A673 (cell line): ENCODE results near the gene ALKBH2. TPM values are rescaled to one million over a fixed set of nuclear protein-coding genes. Genes with fewer than 3 reads are reported as not detected.

Source experiments
- BruUV-seq: library from RNA; stranded (reverse); fragments of 400-500 nt; replicated peaks from 2 replicates; lab custom pipeline; 2021; lab: Mats Ljungman, UMichigan
- CTCF ChIA-PET: fragments of 300-600 bp; sonication (Branson Sonifier 250); formaldehyde crosslinking; loops from one replicate; lab custom pipeline; 2022; ENCODE audit warnings: antibody characterized with exemption; lab: Charles Lee
- POLR2A ChIA-PET: fragments of 300-600 bp; sonication (Branson Sonifier 250); formaldehyde crosslinking; loops from one replicate; lab custom pipeline; 2022; ENCODE audit warnings: antibody characterized with exemption; ENCODE audit not compliant: low non-redundant PET; lab: Charles Lee
- DNase-seq: peaks from one replicate; pipeline ENCODE4 v3.0.0-alpha.2; 2015; ENCODE audit warnings: low spot score
- H3K27ac ChIP-seq: fragments of 200-600 bp; sonication (generic); 2 replicates; pipeline ENCODE4 v1.5.1; 2016; ENCODE audit warnings: mixed run types, low read depth, mild to moderate bottlenecking, mixed read lengths, antibody characterized with exemption, low read length; ENCODE audit not compliant: poor library complexity, severe bottlenecking
- H3K27me3 ChIP-seq: fragments of 200-600 bp; sonication (generic); replicated peaks from 2 replicates; pipeline ENCODE4 v1.6.1; 2017; ENCODE audit warnings: mixed run types, low read depth, mild to moderate bottlenecking, mixed read lengths, antibody characterized with exemption, low read length; ENCODE audit not compliant: insufficient read depth, poor library complexity
- H3K36me3 ChIP-seq: fragments of 200-600 bp; sonication (generic); 2 replicates; pipeline ENCODE4 v1.6.1; 2016; ENCODE audit warnings: mixed run types, mild to moderate bottlenecking, mixed read lengths, antibody characterized with exemption, low read length; ENCODE audit not compliant: insufficient read depth, poor library complexity, severe bottlenecking
- H3K4me1 ChIP-seq: fragments of 200-600 bp; sonication (generic); 2 replicates; pipeline ENCODE4 v1.6.1; 2017; ENCODE audit warnings: mixed run types, mild to moderate bottlenecking, mixed read lengths, antibody characterized with exemption, low read length; ENCODE audit not compliant: insufficient read depth, poor library complexity, severe bottlenecking
- H3K4me3 ChIP-seq: fragments of 200-600 bp; sonication (generic); 2 replicates; pipeline ENCODE4 v1.5.1; 2016; ENCODE audit warnings: low read depth, mixed run types, mild to moderate bottlenecking, mixed read lengths, low read length; ENCODE audit not compliant: poor library complexity, severe bottlenecking
- H3K9me3 ChIP-seq: fragments of 200-600 bp; sonication (generic); 2 replicates; pipeline ENCODE4 v1.6.1; 2016; ENCODE audit warnings: mixed run types, low read depth, mild to moderate bottlenecking, mixed read lengths, antibody characterized with exemption, low read length; ENCODE audit not compliant: poor library complexity, severe bottlenecking
- CTCF ChIP-seq: fragments of 300-800, 200-600 bp; sonication (generic); conservative IDR thresholded peaks from 2 replicates; pipeline ENCODE4 v1.5.1; 2017; ENCODE audit warnings: low read depth, mild to moderate bottlenecking, antibody characterized with exemption, low read length, moderate library complexity, mixed read lengths
- EZH2 ChIP-seq: fragments of 200-600 bp; sonication (generic); IDR thresholded peaks from 2 replicates; pipeline ENCODE4 v1.6.1; 2017; ENCODE audit warnings: borderline replicate concordance, low read depth, mild to moderate bottlenecking, mixed read lengths, antibody characterized with exemption, low read length; ENCODE audit not compliant: poor library complexity, severe bottlenecking
- intact Hi-C: fragments of 100-400 bp; cut with micrococcal nuclease; formaldehyde crosslinking; loops from one replicate; pipeline ENCODE4 v1.10.0; 2022; ENCODE audit not compliant: unreplicated experiment
- total RNA-seq: library from RNA; stranded (reverse); gene quantifications from 2 replicates; pipeline ENCODE4 v1.2.3, GENCODE V29; 2021

The ALKBH2 gene
- total RNA-seq, 1 experiment from 2014 or later: 40.6 TPM

DNA sequence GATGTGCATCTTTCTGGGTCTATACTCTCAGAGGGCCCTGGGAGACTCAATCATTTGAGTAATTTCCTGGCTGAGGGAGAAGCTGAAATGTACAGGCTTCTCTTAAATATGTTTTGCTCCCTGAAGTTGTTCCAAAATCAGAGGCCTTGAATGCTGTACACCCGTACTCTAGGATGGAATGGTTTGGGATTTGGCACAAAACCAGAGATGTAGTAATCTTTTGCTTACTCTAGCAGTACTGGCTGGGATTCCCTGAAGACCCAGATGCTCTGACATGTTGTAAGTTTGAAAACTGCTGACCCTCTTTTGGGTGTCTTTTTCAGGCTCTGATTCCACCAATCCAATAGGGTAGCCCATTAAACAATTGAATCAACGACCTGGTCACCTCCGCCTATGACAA is 33.5 kb upstream of the ALKBH2 start:
- H3K27ac ChIP-seq: no peak overlapping the region
- no peak for DNase-seq
- intact Hi-C loops: no loop called here
- no peaks in the 10 kb centered on the region for H3K9me3 ChIP-seq
- no peak overlapping the region for H3K4me3 ChIP-seq
- BruUV-seq: no TSS peak
- H3K27me3 ChIP-seq: no peaks in the 10 kb centered on the region
- TF ChIP-seq CTCF (no peak), EZH2 (no peak)
- no peaks in the 10 kb centered on the region for H3K36me3 ChIP-seq
- ChIA-PET CTCF (no interaction called here), POLR2A (no interaction called here)
- H3K4me1 ChIP-seq: no peaks in the 10 kb centered on the region

- Histone ChIP-seq H3K4me1 (no peaks in the 10 kb centered on the region), H3K27me3 (no peaks in the 10 kb centered on the region), H3K9me3 (no peaks in the 10 kb centered on the region), H3K36me3 (no peaks in the 10 kb centered on the region), H3K27ac (no peak overlapping the region), H3K4me3 (no peak overlapping the region)
- no TSS peak for BruUV-seq
- TF ChIP-seq EZH2: no peak
- TF ChIP-seq CTCF: no peak
- ChIA-PET CTCF (no interaction called here), POLR2A (no interaction called here)
- intact Hi-C loops: no loop called here
- DNase-seq: no peak
Observed at GRCh38 chr12:109125791-109126190, 32.5 kb upstream of the ALKBH2 start.

- intact Hi-C loops: no loop called here
- Histone ChIP-seq H3K27me3 (no peaks in the 10 kb centered on the region), H3K9me3 (no peaks in the 10 kb centered on the region), H3K27ac (no peak overlapping the region), H3K4me1 (no peaks in the 10 kb centered on the region), H3K36me3 (no peaks in the 10 kb centered on the region), H3K4me3 (no peak overlapping the region)
- CTCF ChIA-PET: no interaction called here
- POLR2A ChIA-PET: no interaction called here
- DNase-seq: no peak
- no TSS peak for BruUV-seq
- TF ChIP-seq EZH2: no peak
- TF ChIP-seq CTCF: no peak
Observed at GRCh38 chr12:109124878-109125648, 31.8 kb upstream of the ALKBH2 start.
